ENCODE data around the gene TRIM51.
A peak's percentile ranks its signal among the peaks of the same experiment; 100 is the strongest.
"Not testable (repeated sequence)": the region's sequence is repeated elsewhere in the genome, so short reads cannot be mapped to it uniquely, and the experiment has no call there.

TRIM51 gene, protein sequence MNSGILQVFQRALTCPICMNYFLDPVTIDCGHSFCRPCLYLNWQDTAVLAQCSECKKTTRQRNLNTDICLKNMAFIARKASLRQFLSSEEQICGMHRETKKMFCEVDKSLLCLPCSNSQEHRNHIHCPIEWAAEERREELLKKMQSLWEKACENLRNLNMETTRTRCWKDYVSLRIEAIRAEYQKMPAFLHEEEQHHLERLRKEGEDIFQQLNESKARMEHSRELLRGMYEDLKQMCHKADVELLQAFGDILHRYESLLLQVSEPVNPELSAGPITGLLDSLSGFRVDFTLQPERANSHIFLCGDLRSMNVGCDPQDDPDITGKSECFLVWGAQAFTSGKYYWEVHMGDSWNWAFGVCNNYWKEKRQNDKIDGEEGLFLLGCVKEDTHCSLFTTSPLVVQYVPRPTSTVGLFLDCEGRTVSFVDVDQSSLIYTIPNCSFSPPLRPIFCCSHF

DNA sequence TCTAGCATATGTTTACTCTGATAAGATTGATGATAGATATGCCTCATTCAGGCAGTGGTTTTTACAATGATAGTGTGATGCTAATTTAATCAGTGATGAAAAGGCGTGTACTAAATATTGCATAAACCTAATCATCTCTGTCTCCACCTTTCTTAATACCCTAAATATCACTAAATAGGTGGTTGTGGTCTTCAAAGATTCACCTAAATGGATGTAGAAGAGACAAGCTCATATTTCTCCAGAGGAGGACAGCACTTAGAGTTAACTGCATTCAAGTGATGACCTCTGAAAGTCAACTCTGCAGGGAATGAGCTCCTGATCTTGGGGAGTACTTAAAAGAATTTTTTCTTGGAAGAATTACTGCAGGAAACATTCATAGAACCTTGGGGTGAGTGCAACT lies at the start of gene TRIM51:
TRIM51 (plus strand) TSS at position 301 of the 400 bp plus-strand sequence. CDS start 2,132 bp downstream, outside the sequence.
- DNase-seq; intact Hi-C loops (cut with DNase I): not testable (repeated sequence)

DNA sequence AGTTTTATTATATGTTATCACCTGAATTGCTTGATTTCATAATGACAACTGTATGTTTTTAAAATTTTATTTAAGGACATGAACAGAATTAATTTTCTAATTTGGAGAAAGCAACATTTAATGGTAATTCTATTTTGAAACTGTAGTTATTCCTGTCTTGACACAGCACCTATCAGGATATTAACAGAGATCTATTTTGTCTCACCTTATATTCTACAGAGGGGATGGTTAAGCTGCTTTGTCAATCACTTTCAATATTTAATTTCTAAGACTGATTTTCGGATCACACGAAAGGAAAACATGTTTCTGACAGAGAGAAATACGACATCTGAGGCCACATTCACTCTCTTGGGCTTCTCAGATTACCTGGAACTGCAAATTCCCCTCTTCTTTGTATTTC lies 44.6 kb upstream of the TRIM51 start, which contains the start of gene OR5D16:
OR5D16 (plus strand) TSS at position 301 of the 400 bp plus-strand sequence; CDS start at position 301, 0 bp downstream.
- no peak for DNase-seq

DNA sequence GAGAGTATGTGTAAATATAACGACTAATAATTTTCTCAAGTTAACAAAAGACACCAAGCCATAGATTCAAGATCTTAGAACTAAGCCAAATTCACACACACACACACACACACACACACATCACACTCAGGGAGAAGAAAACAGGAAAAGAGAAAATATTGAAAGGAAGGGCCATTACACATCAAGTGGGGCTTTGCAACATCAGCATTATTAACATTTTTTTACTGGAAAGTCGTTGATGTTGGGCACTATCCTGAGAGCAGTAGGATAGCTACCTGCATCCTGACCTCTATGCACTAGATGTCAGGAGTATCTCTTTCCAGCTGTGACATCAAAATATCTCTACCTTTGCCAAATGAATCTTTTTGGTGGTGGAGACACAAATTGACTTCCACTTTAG lies 35.6 kb upstream of the TRIM51 start:
- no peak for DNase-seq
- intact Hi-C loops (cut with DNase I) = no loop called here

More for the DNA sequence above, 44.6 kb upstream of the TRIM51 start, which contains the start of gene OR5D16:
- intact Hi-C loops (cut with DNase I) = no loop called here

DNA sequence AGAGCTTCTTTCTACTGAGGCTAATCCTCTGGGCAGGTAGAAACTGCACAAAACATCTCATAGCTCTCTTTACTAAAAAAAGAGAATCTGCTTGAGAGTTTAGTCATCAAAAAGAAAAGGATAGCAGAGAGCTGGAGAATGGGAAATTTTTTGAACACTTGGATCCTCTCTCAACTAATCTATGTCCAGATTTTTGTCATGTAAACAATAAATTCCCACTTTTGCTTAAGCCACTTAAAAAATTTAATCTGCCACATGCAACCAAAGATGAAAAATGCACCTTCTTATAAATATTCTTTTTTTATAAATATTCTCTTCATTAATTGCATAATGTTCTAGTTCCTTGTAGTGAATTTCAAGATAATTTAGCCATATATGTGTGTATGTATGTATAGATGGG lies 34.1 kb upstream of the TRIM51 start:
- intact Hi-C loops (cut with DNase I) = no loop called here
- no peak for DNase-seq

DNA sequence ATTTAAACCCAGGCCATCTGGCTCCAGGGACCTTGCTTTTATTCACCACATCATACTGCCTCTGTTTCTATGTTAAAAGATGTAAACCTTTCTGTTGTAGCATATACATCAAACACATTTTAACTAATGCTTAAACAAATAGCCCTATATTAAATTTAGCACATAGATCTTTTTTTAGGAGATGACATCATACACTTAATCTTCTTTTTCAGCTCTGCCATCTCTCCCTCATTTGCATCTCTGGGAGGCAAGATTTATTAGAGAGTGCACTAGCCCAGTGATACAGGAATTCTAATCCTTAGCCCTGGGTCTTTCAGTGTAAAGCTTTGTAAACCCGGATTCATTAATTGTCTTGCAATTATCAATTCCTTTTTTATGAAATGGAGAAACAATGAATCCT lies 31.0 kb upstream of the TRIM51 start:
- DNase-seq = no peak
- intact Hi-C loops (cut with DNase I) = no loop called here

DNA sequence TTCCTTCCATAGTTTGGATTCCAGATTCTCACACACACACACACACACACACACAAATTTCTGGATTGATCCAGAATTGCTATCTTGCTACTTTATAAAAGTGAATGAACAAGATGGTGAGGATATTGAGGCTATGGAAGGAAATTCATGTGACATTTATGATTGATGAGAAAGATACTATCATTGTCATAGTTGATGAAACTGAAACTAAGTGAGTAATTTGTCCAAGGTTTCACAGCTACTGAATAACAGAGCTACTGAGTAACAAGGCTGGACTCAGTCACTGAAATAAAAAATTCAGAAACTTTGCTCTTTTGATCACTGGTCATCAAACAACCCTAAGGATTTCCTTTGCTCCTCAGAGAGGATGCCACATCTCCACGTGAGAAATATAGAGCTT lies 28.4 kb upstream of the TRIM51 start:
- DNase-seq = no peak
- intact Hi-C loops (cut with DNase I) = no loop called here

DNA sequence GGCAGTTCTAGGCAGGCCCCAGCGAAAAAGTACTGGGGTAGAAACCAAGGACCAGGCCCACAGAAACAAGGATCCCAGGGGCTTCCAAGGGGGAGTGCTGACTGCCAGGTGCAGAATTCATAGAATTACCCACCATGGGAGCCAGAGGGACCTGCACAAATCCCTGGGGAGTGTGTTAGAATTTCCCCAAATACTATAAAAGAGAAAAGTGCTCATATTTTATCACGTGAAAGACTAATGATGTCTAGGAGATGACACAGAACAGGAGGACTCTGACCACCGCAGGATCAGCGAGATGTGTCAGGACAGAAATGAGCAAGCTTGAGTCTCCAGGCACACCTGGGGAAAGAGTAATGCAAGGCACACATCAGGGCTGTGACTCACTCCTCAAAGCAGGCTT lies 15.7 kb upstream of the TRIM51 start:
- DNase-seq; intact Hi-C loops (cut with DNase I): not testable (repeated sequence)

DNA sequence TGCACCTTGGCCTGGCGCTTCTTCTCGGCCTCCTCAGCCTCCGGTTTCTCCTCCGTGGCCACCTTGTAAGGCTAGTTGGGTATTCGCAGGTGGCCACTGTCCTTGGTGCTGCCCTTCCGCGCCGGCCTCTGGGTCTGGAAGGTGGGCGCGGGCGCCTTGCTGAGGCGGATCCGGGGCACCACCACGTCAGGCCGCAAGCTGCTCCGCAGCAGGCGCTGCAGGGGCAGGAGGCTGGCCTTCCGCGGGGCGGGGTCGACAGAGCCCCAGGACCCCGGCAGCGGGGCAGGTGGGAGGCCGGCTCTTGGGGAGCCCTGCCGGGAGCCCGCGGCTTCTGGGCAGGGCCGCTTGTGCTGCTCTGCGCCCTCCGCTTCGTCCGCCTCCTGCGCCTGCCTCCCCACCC lies 10.4 kb upstream of the TRIM51 start:
- intact Hi-C loops (cut with DNase I) = not testable (repeated sequence)
- DNase-seq = peak in 1 of 10 donors; percentile 72

DNA sequence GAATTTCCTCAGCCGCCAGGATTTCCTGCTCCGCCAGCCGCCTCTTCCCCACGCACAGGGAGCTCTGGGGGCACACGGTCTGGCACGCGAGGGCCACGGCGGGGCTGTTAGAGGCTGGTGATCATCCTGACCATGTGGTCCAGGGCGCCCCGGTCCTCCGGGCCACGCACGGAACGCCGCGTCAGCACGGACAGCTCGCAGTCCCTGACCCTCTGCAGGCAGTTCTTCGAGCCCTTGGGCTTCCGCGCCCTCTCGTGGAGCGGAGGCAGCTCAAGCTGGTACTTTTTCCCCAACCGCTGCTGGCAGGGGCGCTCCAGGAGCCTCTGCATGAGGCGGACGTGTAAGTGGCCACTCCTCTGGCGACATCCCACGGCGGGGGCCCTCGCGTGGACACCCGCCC lies 10.0 kb upstream of the TRIM51 start:
- DNase-seq = peak in 5 of 10 donors; percentile 8 to 86 (median 80)
- intact Hi-C loops (cut with DNase I) = not testable (repeated sequence)

DNA sequence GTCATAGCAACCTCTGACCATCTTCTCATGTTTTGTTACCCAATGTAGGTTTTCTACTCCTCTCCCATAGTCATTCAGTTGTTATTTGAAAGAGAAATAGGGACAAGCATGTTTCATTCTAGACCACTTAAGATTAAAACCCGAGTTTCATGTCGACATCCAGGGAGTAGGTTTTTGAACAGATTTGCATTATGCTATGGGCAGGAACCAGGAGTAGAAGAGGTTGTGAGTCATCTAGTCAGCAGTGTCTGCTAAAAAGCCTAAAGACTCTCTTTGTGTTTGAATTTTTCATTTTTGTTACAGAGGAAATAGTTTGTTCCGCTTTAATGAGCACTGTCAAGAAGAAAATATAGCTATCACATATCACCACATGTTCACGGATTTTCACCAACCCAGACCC lies 1.9 kb downstream of the TRIM51 start:
- DNase-seq; intact Hi-C loops (cut with DNase I): not testable (repeated sequence)

DNA sequence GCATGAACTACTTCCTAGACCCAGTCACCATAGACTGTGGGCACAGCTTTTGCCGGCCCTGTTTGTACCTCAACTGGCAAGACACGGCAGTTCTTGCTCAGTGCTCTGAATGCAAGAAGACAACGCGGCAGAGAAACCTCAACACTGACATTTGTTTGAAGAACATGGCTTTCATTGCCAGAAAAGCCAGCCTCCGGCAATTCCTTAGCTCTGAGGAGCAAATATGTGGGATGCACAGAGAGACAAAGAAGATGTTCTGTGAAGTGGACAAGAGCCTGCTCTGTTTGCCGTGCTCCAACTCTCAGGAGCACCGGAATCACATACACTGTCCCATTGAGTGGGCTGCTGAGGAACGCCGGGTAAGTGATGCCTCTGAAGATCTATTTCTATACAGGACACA lies 2.4 kb downstream of the TRIM51 start:
- DNase-seq; intact Hi-C loops (cut with DNase I): not testable (repeated sequence)

DNA sequence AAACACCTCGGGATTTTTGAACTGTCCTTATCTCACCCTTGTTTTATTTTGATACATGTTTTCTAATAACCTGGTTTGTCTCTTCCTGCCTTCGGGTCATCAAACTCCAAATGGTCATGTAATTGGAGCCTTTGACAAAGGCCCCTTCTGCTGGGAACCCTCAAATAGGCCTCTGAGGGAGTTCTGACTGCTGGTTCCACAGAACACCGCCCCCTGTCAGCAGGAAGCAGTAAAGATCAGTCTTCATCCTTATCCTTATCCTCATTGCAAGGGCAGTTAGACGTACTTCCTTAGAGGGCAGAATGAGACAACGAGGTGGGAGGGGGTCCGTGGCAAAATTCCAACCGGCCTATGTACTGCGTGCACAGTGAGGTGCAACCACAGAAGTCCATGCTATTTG lies 12.1 kb downstream of the TRIM51 start:
- peak in 2 of 10 donors; percentile 29 to 55 for DNase-seq
- intact Hi-C loops (cut with DNase I) = no loop called here

DNA sequence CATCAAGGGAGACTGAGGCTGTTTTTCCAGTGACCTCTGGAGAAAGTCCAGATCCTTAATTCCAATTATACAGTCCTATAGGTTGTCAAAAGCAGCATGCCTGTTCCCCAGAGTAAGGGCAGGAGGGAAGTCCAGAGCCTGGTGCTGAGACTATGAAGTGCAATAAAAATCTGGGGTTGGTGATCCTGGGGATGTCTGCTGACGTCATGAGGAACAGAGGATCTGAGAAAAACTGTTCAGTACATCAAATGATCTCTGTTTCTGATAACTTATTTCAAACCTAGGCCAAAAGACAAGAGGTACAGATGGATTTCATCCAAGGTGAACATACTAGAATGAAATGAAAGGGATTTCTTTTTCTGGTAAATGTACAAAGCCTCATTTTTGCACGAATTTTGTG lies 19.2 kb downstream of the TRIM51 start:
- DNase-seq = no peak
- intact Hi-C loops (cut with DNase I) = no loop called here

DNA sequence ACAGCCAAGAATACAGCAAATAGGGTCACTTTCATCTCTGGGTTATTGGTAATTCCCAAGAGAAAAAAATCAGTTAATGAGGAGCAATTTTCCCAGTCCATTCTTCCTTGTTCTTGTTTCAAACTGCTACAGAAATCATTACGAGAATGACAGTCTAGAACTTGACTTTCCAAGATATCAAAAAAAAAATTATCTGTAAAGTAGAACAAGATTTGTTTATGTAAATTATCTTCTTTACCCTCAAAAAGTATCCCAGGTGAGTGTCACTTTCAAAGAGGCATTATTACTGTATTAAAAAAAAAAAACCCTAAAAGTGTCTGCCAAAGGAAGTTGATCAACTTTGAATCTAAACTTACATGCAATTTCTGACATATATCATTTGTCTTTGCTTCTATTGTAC lies 31.4 kb downstream of the TRIM51 start, which contains the start of gene OR5W2:
OR5W2 (minus strand) TSS at position 101 of the 400 bp plus-strand sequence; CDS start at position 101, 0 bp downstream.
- intact Hi-C loops (cut with DNase I) = no loop called here
- DNase-seq = no peak

DNA sequence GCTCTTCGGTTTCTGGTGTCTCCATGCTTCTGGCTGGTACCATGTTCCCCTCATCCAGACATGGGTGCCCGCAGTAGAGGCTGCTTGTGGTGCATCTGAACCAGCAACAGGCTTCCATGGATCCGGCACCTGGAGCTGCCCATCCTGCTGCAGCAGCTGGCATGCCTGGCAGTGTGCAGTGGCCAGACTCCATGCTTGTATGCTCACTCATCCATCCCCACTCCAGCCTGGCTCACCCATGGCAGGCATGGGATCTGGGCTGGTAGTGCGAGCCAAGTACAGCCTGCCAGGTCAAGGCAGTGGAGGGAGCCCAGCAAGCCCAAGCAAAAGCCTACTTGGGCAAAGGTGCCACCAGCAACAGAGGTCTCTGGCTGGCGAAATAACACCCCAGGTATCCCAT lies 37.4 kb downstream of the TRIM51 start:
- DNase-seq = peak in 1 of 10 donors; percentile 58
- intact Hi-C loops (cut with DNase I) = no loop called here

DNA sequence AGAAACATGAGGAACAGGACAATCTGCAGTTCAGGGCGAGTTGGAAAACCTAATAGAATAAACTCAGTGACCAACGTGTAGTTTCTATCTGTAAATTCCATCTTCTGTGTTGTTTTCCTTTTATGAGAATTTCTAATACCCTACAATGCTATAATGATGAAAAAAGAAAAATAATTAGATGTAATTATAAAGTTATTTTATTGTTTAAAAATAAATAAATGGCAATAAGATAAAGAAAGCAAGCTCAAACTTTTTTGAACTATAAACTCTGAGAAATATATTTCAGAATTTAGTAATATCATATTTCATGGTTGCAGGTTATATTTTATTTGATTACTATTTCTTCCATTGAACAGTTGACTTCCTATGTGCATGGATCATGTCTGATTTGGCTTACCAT lies 53.2 kb downstream of the TRIM51 start, which contains the start of gene OR5I1:
OR5I1 (minus strand) TSS at position 101 of the 400 bp plus-strand sequence; CDS start at position 101, 0 bp downstream.
- no peak for DNase-seq
- intact Hi-C loops (cut with DNase I) = no loop called here

All from posterior cingulate gyrus (tissue), 11 donors.